HCT116 (cell line): ENCODE measurements around the gene SLC13A4. TPM values are rescaled to one million over a fixed set of nuclear protein-coding genes. Genes with fewer than 3 reads are reported as not detected.

Source experiments
- ATAC-seq: fragments of 200-7000 bp; cut with Tn5 transposase; 2 replicates; pipeline ENCODE4 v1.9.1; 2020; ENCODE audit warnings: mild to moderate bottlenecking, moderate library complexity
- BruUV-seq: library from RNA; stranded (reverse); fragments of 400-500 nt; replicated peaks from 2 replicates; lab custom pipeline; 2021; lab: Mats Ljungman, UMichigan
- CTCF ChIA-PET: fragments of 300-600 bp; sonication (Branson Sonifier 250); formaldehyde crosslinking; loops from one replicate; lab custom pipeline; 2021; ENCODE audit warnings: antibody characterized with exemption; lab: Charles Lee
- POLR2A ChIA-PET: fragments of 300-600, 350-600 bp; sonication (Branson Sonifier 250); formaldehyde crosslinking; loops from one replicate; lab custom pipeline; 2021; ENCODE audit warnings: antibody characterized with exemption; lab: Charles Lee
- RAD21 ChIA-PET, 2 experiments: fragments of 300-600 bp; sonication (Branson Sonifier 250); formaldehyde crosslinking; loops; one replicate each; lab custom pipeline; 2023; ENCODE audit warnings: low total read pairs in 2 of 2; ENCODE audit not compliant: uncharacterized antibody in 2 of 2, unreplicated experiment in 2 of 2, low non-redundant PET in 1 of 2; lab: Charles Lee
- DNase-seq: peaks from one replicate; pipeline ENCODE4 v3.0.0-alpha.2; 2010; ENCODE audit warnings: low read depth, low spot score
- H2AFZ ChIP-seq: fragments of 200-600 bp; shearing (Covaris generic), sonication (generic); 2 replicates; pipeline ENCODE4 v1.6.1; 2017; ENCODE audit warnings: low read depth, mixed run types, mixed read lengths, antibody characterized with exemption, low read length; ENCODE audit not compliant: poor library complexity, severe bottlenecking
- H3K27ac ChIP-seq: 2 replicates; pipeline ENCODE4 v1.5.1; 2012; ENCODE audit warnings: low read depth, low read length
- H3K27me3 ChIP-seq: fragments of 200-600 bp; sonication (generic); 2 replicates; pipeline ENCODE4 v1.6.1; 2016; ENCODE audit warnings: mixed run types, low read length, mixed read lengths; ENCODE audit not compliant: insufficient read depth
- H3K36me3 ChIP-seq, 2 experiments: fragments of 200-500 bp in 1 of 2; fragments of 200-600 bp in 1 of 2; sonication (Bioruptor generic) in 1 of 2; sonication (generic) in 1 of 2; 2 replicates each; pipeline versions ENCODE4 v1.5.1 to v1.6.1; 2014 to 2016; ENCODE audit warnings: low read length in 2 of 2, inconsistent platforms in 1 of 2, mixed read lengths in 1 of 2, mixed run types in 1 of 2; ENCODE audit not compliant: insufficient read depth in 2 of 2, control insufficient read depth in 1 of 2
- H3K4me1 ChIP-seq, 2 experiments: fragments of 200-600 bp in 1 of 2; sonication (generic) in 1 of 2; 2 replicates each; pipeline versions ENCODE4 v1.5.1 to v1.6.1; 2012 to 2017; ENCODE audit warnings: low read length in 2 of 2, inconsistent platforms in 1 of 2, mild to moderate bottlenecking in 1 of 2, mixed read lengths in 1 of 2, mixed run types in 1 of 2, moderate library complexity in 1 of 2; ENCODE audit not compliant: insufficient read depth in 2 of 2, control insufficient read depth in 1 of 2
- H3K4me2 ChIP-seq: fragments of 200-600 bp; sonication (generic); 2 replicates; pipeline ENCODE4 v1.6.1; 2017; ENCODE audit warnings: mixed run types, low read length, mixed read lengths
- H3K4me3 ChIP-seq, 2 experiments: fragments of 200-600 bp in 1 of 2; sonication (generic) in 1 of 2; replicated peaks in 1 of 2; 2 replicates each; pipeline ENCODE4 v1.5.1; 2011 to 2016; ENCODE audit warnings: low read length in 2 of 2, control low read depth in 1 of 2, low read depth in 1 of 2, mild to moderate bottlenecking in 1 of 2, mixed read lengths in 1 of 2, mixed run types in 1 of 2
- H3K79me2 ChIP-seq: fragments of 200-600 bp; sonication (generic); 2 replicates; pipeline ENCODE4 v1.6.1; 2017; ENCODE audit warnings: mild to moderate bottlenecking, mixed run types, low read length, moderate library complexity, mixed read lengths; ENCODE audit not compliant: insufficient read depth
- H3K9ac ChIP-seq: fragments of 200-600 bp; sonication (generic); 2 replicates; pipeline ENCODE4 v1.6.1; 2016; ENCODE audit warnings: low read length, mixed read lengths
- H3K9me2 ChIP-seq: fragments of 200-600 bp; sonication (generic), shearing (Covaris generic); 2 replicates; pipeline ENCODE4 v1.6.1; 2017; ENCODE audit warnings: mixed run types, mild to moderate bottlenecking, moderate library complexity; ENCODE audit not compliant: insufficient read depth
- H3K9me3 ChIP-seq, 2 experiments: fragments of 200-500 bp in 1 of 2; fragments of 200-600 bp in 1 of 2; sonication (Bioruptor generic) in 1 of 2; sonication (generic) in 1 of 2; 2 replicates each; pipeline ENCODE4 v1.6.1; 2014 to 2017; ENCODE audit warnings: low read length in 2 of 2, mixed read lengths in 2 of 2, inconsistent platforms in 1 of 2, low read depth in 1 of 2, mild to moderate bottlenecking in 1 of 2, mixed run types in 1 of 2, moderate library complexity in 1 of 2; ENCODE audit not compliant: control insufficient read depth in 1 of 2, insufficient read depth in 1 of 2
- H4K20me1 ChIP-seq: fragments of 200-600 bp; sonication (generic), shearing (Covaris generic); 2 replicates; pipeline ENCODE4 v1.6.1; 2017; ENCODE audit warnings: mixed run types, mild to moderate bottlenecking, moderate library complexity; ENCODE audit not compliant: insufficient read depth
- ATF3 ChIP-seq: IDR thresholded peaks from 2 replicates; pipeline ENCODE4 v1.6.1; 2012
- CBX3 ChIP-seq: IDR thresholded peaks from 2 replicates; pipeline ENCODE4 v1.6.1; 2012; ENCODE audit warnings: low read depth
- CEBPB ChIP-seq: IDR thresholded peaks from 2 replicates; pipeline ENCODE4 v1.6.1; 2012; ENCODE audit warnings: low read depth
- EGR1 ChIP-seq: IDR thresholded peaks from 2 replicates; pipeline ENCODE4 v1.6.1; 2012; ENCODE audit warnings: low read depth
- EZH2 ChIP-seq: fragments of 200-600 bp; sonication (generic); IDR thresholded peaks from 2 replicates; pipeline ENCODE4 v1.6.1; 2017; ENCODE audit warnings: antibody characterized with exemption, mixed run types
- EZH2phosphoT487 ChIP-seq: fragments of 200-600 bp; IDR thresholded peaks from 2 replicates; pipeline ENCODE4 v1.6.1; 2018; ENCODE audit warnings: antibody characterized with exemption, borderline replicate concordance
- FOSL1 ChIP-seq: IDR thresholded peaks from 2 replicates; pipeline ENCODE4 v1.6.1; 2012; ENCODE audit warnings: low read depth
- POLR2A ChIP-seq: IDR thresholded peaks from 2 replicates; pipeline ENCODE4 v1.7.0; 2011; ENCODE audit warnings: borderline replicate concordance; ENCODE audit not compliant: insufficient read depth, insufficient read length; ENCODE audit errors: extremely low read depth
- POLR2AphosphoS5 ChIP-seq: IDR thresholded peaks from 2 replicates; pipeline ENCODE4 v1.6.1; 2011; ENCODE audit warnings: mild to moderate bottlenecking, low read depth, low read length, moderate library complexity
- RAD21 ChIP-seq: IDR thresholded peaks from 2 replicates; pipeline ENCODE4 v1.6.1; 2012; ENCODE audit warnings: low read depth, mild to moderate bottlenecking
- REST ChIP-seq: IDR thresholded peaks from 2 replicates; pipeline ENCODE4 v1.6.1; 2012; ENCODE audit warnings: low read depth
- SP1 ChIP-seq: IDR thresholded peaks from 2 replicates; pipeline ENCODE4 v1.6.1; 2012; ENCODE audit warnings: low read depth
- TCF7L2 ChIP-seq: IDR thresholded peaks from 2 replicates; pipeline ENCODE4 v1.7.0; 2011; ENCODE audit warnings: borderline replicate concordance, inconsistent platforms; ENCODE audit not compliant: insufficient read depth, insufficient read length; ENCODE audit errors: extremely low read depth
- ZNF274 ChIP-seq: fragments of 200-500 bp; sonication (Bioruptor generic); IDR thresholded peaks from 2 replicates; pipeline ENCODE4 v1.6.1; 2014; ENCODE audit warnings: mild to moderate bottlenecking, low read depth, low read length, inconsistent platforms
- intact Hi-C: fragments of 100-400 bp; cut with micrococcal nuclease; formaldehyde crosslinking; loops from 2 replicates; pipeline ENCODE4 v1.10.0; 2022
- total RNA-seq: library from RNA; stranded (reverse); gene quantifications from one replicate; pipeline ENCODE4 v1.2.1, GENCODE V29; 2021; ENCODE audit not compliant: unreplicated experiment
- TF ChIP-seq, protein P1 (sequence below), 3 experiments: fragments of 200-600 bp in 1 of 3; sonication (generic) in 1 of 3; IDR thresholded peaks in 2 of 3; conservative IDR thresholded peaks in 1 of 3; 2 replicates each; pipeline ENCODE4 v1.5.1; 2012 to 2017; ENCODE audit warnings: low read depth in 2 of 3, low read length in 2 of 3, antibody characterized with exemption in 1 of 3, borderline replicate concordance in 1 of 3, control low read depth in 1 of 3, mild to moderate bottlenecking in 1 of 3, mixed read lengths in 1 of 3, mixed run types in 1 of 3, moderate library complexity in 1 of 3; ENCODE audit not compliant: insufficient read depth in 1 of 3
- TF ChIP-seq, protein P2 (sequence below): IDR thresholded peaks from 2 replicates; pipeline ENCODE4 v1.6.1; 2011; ENCODE audit warnings: mild to moderate bottlenecking, low read length, moderate library complexity; ENCODE audit not compliant: insufficient replicate concordance; ENCODE audit errors: extremely low read depth

Gene SLC13A4
- total RNA-seq, 1 experiment from 2014 or later, result 0.30 TPM

- DNase-seq (no peak), ATAC-seq (no peak)
- Histone ChIP-seq H3K9me2 (no peaks in the 10 kb centered on the region), H3K4me2 (no peak overlapping the region), H3K27ac (no peak overlapping the region), H3K4me1 (no peaks in the 10 kb centered on the region), H3K9ac (no peak overlapping the region), H4K20me1 (no peaks in the 10 kb centered on the region), H3K79me2 (peaks cover 85% of the 10 kb centered on the region), H2AFZ (no peak overlapping the region), H3K27me3 (no peaks in the 10 kb centered on the region), H3K36me3 (peaks cover 4 to 8% of the 10 kb centered on the region in 2 experiments; a peak in 3 of 4 replicates), H3K9me3 (no peaks in the 10 kb centered on the region), H3K4me3 (no peak overlapping the region)
- TF ChIP-seq CEBPB, result no peak
- no peak for TF ChIP-seq EGR1
- TF ChIP-seq, protein P1, sequence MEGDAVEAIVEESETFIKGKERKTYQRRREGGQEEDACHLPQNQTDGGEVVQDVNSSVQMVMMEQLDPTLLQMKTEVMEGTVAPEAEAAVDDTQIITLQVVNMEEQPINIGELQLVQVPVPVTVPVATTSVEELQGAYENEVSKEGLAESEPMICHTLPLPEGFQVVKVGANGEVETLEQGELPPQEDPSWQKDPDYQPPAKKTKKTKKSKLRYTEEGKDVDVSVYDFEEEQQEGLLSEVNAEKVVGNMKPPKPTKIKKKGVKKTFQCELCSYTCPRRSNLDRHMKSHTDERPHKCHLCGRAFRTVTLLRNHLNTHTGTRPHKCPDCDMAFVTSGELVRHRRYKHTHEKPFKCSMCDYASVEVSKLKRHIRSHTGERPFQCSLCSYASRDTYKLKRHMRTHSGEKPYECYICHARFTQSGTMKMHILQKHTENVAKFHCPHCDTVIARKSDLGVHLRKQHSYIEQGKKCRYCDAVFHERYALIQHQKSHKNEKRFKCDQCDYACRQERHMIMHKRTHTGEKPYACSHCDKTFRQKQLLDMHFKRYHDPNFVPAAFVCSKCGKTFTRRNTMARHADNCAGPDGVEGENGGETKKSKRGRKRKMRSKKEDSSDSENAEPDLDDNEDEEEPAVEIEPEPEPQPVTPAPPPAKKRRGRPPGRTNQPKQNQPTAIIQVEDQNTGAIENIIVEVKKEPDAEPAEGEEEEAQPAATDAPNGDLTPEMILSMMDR (IDR thresholded peaks at IDR 0.05 in 2 of 3, conservative IDR thresholded peaks at IDR 0.05 in 1 of 3; ENCODE audit: borderline replicate concordance in 1 of 3, insufficient read depth in 1 of 3, low read depth in 2 of 3, low read length in 2 of 3), result no peak
- TF ChIP-seq EZH2, result no peak
- TF ChIP-seq ZNF274, result no peak
- TF ChIP-seq SP1, result no peak
- TF ChIP-seq, protein P2, sequence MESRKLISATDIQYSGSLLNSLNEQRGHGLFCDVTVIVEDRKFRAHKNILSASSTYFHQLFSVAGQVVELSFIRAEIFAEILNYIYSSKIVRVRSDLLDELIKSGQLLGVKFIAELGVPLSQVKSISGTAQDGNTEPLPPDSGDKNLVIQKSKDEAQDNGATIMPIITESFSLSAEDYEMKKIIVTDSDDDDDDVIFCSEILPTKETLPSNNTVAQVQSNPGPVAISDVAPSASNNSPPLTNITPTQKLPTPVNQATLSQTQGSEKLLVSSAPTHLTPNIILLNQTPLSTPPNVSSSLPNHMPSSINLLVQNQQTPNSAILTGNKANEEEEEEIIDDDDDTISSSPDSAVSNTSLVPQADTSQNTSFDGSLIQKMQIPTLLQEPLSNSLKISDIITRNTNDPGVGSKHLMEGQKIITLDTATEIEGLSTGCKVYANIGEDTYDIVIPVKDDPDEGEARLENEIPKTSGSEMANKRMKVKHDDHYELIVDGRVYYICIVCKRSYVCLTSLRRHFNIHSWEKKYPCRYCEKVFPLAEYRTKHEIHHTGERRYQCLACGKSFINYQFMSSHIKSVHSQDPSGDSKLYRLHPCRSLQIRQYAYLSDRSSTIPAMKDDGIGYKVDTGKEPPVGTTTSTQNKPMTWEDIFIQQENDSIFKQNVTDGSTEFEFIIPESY, result no peak
- TF ChIP-seq POLR2A, result no peak
- TF ChIP-seq EZH2phosphoT487, result no peak
- TF ChIP-seq POLR2AphosphoS5, result no peak
- no peak for TF ChIP-seq RAD21
- TF ChIP-seq REST, result no peak
- no peak for TF ChIP-seq ATF3
- TF ChIP-seq FOSL1, result no peak
- no peak for TF ChIP-seq CBX3
- TF ChIP-seq TCF7L2, result no peak
- intact Hi-C loops, result loop anchor here (5.0 kb wide), 3 partner anchors 1783 to 1957 kb away; no protein-coding TSS in a partner anchor
- CTCF ChIA-PET, result interaction anchor here (0.8 kb wide), 1 partner anchor 127 kb away, joined by 3 read pairs; no protein-coding TSS in a partner anchor
- BruUV-seq, result no TSS peak
- POLR2A ChIA-PET, result no interaction called here
- RAD21 ChIA-PET, result no interaction called here
These were observed 58.2 kb downstream of the SLC13A4 start for GRCh38 chr7:135669774-135670173.
